ENCODE measurements around the gene DAPK1. TPM values are rescaled to one million over a fixed set of nuclear protein-coding genes. Genes with fewer than 3 reads are reported as not detected.

The DAPK1 gene
- total RNA-seq, 1 donor from 2014 or later = 17.8 TPM

DNA sequence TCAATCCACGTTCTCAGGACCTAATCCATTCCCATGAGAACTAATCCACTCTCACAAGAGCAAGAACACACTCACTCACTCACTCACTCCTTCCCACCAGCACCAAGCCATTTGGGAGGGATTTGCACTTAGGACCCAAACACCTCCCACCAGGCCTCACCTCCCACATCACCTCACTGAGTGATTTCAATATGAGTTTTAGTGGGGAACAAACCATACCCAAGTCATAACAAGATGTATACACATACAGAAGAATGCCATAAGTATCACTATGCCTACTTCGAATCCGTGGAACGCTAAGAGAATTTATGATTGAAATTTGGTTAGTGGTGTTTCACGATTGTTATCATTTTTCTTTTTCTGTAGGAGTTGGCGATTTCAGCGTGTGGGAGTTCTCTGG, 199.0 kb downstream of the DAPK1 start:
- TF ChIP-seq, protein P1, sequence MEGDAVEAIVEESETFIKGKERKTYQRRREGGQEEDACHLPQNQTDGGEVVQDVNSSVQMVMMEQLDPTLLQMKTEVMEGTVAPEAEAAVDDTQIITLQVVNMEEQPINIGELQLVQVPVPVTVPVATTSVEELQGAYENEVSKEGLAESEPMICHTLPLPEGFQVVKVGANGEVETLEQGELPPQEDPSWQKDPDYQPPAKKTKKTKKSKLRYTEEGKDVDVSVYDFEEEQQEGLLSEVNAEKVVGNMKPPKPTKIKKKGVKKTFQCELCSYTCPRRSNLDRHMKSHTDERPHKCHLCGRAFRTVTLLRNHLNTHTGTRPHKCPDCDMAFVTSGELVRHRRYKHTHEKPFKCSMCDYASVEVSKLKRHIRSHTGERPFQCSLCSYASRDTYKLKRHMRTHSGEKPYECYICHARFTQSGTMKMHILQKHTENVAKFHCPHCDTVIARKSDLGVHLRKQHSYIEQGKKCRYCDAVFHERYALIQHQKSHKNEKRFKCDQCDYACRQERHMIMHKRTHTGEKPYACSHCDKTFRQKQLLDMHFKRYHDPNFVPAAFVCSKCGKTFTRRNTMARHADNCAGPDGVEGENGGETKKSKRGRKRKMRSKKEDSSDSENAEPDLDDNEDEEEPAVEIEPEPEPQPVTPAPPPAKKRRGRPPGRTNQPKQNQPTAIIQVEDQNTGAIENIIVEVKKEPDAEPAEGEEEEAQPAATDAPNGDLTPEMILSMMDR (IDR thresholded peaks at IDR 0.05) = no peak
- no peaks in the 10 kb centered on the region for H3K36me3 ChIP-seq

DNA sequence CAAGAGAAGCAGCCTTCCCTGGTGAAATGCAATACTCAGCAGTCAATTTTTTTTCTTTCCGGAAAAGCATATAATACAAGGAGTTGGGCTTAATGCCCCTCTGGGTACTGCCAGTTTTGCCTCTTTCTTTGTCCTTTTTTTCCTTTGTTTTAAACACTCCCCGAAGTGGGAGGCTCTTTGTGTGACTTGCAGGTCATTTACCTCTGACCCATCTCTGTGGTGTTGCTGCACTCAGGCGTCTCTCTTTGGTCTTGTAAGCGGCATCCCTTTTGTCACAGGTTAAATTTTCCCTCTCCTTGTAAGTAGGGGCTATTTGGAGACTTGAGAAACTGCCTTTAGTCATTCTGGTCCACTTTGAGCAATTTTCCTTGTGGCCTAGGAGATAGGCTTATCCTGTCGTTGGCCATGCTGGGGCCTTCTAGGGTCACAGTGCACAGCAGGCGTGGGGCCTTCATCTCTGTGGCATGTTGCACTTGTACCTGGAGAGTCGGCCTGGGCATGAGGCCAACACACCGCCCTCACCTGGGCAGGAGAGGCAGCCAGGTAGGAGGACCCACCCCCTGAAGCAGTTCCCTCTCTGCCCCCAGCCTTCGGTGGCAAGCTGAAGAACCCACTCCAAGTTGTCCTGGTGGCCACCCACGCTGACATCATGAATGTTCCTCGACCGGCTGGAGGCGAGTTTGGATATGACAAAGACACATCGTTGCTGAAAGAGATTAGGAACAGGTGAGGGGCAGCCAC, 200.6 kb downstream of the DAPK1 start:
- Histone ChIP-seq H3K9me3 (no peaks in the 10 kb centered on the region), H3K27ac (no peak overlapping the region), H3K4me1 (no peaks in the 10 kb centered on the region), H3K4me3 (no peak overlapping the region), H3K36me3 (no peaks in the 10 kb centered on the region), H3K27me3 (no peaks in the 10 kb centered on the region)
- DNase-seq (ENCODE audit: low spot score in 2 of 2) = no peak
- TF ChIP-seq, protein P1 (IDR thresholded peaks at IDR 0.05) = no peak
- intact Hi-C loops (cut with DNase I) = loop anchor here (10.0 kb wide), 1 partner anchor 53 kb away; no protein-coding TSS in a partner anchor

More for the DNA sequence above, 199.0 kb downstream of the DAPK1 start:
- DNase-seq (ENCODE audit: low spot score in 2 of 2) = no peak
- Histone ChIP-seq H3K4me3 (no peak overlapping the region), H3K4me1 (no peaks in the 10 kb centered on the region), H3K27me3 (no peaks in the 10 kb centered on the region), H3K9me3 (no peaks in the 10 kb centered on the region), H3K27ac (no peak overlapping the region)
- intact Hi-C loops (cut with DNase I) = loop anchor here (10.0 kb wide), 1 partner anchor 52 kb away; no protein-coding TSS in a partner anchor

DNA sequence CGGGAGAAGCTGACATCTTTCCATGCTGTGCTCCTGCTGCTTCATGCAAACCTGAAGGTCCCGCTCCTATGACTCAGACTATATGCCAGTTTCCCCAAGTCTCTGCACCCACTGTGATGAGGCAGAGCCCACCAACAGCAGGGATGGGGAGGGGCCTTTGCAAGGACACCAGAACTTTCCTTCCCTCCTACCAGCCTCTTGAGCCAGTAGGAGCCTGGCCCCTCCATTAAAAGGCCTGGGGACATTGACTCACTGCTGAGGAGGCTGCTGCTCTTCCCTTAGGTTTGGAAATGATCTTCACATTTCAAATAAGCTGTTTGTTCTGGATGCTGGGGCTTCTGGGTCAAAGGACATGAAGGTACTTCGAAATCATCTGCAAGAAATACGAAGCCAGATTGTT, 202.2 kb downstream of the DAPK1 start:
- DNase-seq (ENCODE audit: low spot score in 2 of 2) = no peak
- Histone ChIP-seq H3K36me3 (no peaks in the 10 kb centered on the region), H3K27me3 (no peaks in the 10 kb centered on the region), H3K4me1 (no peaks in the 10 kb centered on the region), H3K4me3 (no peak overlapping the region), H3K9me3 (no peaks in the 10 kb centered on the region), H3K27ac (no peak overlapping the region)
- intact Hi-C loops (cut with DNase I) = loop anchor here (5.0 to 10.0 kb wide), 2 partner anchors 37 to 55 kb away; no protein-coding TSS in a partner anchor
- TF ChIP-seq, protein P1 (IDR thresholded peaks at IDR 0.05) = no peak

DNA sequence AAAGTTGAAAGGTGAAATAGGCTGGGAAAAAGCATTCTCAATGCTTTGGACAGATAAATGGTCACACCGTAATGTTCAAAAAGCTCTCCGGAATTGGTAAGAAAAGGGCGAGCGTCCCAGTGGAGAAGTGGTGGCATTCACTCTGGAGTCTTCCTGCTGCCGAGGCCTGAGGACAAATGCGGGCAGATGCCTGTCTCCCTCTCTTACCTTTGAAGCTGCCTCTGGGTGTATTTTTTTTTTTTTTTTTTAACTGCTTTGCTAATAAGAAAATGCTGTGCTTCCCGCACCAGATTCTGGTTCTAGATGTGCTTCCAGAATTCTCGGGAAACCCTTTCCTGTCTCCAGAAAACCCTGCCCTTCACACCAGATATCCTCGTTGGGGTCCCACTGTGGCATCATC, 203.8 kb downstream of the DAPK1 start:
- H3K27ac ChIP-seq = no peak overlapping the region
- TF ChIP-seq, protein P1 (IDR thresholded peaks at IDR 0.05) = no peak
- H3K4me3 ChIP-seq = no peak overlapping the region
- no peaks in the 10 kb centered on the region for H3K27me3 ChIP-seq
- intact Hi-C loops (cut with DNase I) = loop anchor here (5.0 kb wide), 1 partner anchor 36 kb away; no protein-coding TSS in a partner anchor
- peaks cover 3% of the 10 kb centered on the region in 2 donors for H3K36me3 ChIP-seq
- no peak for DNase-seq (ENCODE audit: low spot score in 2 of 2)
- no peaks in the 10 kb centered on the region for H3K4me1 ChIP-seq
- no peaks in the 10 kb centered on the region for H3K9me3 ChIP-seq

DNA sequence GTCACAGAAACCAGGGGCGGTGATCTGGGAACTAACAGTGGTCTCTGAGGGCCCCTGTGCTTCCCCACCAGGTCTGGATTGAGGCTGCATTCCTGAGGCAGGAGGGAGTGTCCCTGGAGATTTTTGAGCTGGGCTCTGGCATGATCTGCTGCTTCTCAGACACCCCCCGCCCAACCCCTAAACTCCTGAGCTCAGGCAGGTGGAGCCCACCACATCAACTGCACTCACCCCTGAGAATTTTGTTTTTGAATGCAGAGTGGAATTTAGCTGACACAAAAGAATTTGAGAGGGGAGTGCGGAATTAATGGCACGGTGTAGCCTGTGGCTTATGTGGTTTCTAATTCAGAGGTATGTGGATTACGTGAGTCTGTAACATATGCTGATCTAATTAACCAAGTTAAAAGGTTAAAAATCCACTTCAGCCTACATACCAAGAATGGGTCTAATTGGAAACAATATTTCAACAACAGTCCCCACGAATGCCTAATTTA, 204.3 kb downstream of the DAPK1 start:
- Histone ChIP-seq H3K27ac (no peak overlapping the region), H3K36me3 (peaks cover 4 to 6% of the 10 kb centered on the region in 2 donors), H3K9me3 (no peaks in the 10 kb centered on the region), H3K4me1 (no peaks in the 10 kb centered on the region), H3K27me3 (no peaks in the 10 kb centered on the region), H3K4me3 (no peak overlapping the region)
- no peak for DNase-seq (ENCODE audit: low spot score in 2 of 2)
- intact Hi-C loops (cut with DNase I) = loop anchor here (5.0 kb wide), 1 partner anchor 35 kb away; no protein-coding TSS in a partner anchor
- TF ChIP-seq, protein P1 (IDR thresholded peaks at IDR 0.05) = no peak
